Lower lobe of right lung (tissue), 2 donors: ENCODE results near the gene HDGFL2. TPM values are rescaled to one million over a fixed set of nuclear protein-coding genes. Genes with fewer than 3 reads are reported as not detected.

Experiments used
- ATAC-seq, 2 donors: fragments of 200-7000 bp; cut with Tn5 transposase; one replicate each; pipeline ENCODE4 v1.9.1; 2020 to 2022; ENCODE audit warnings: mild to moderate bottlenecking in 2 of 2, moderate library complexity in 2 of 2
- DNase-seq: peaks from one replicate; pipeline ENCODE4 v3.0.0-alpha.2; 2020
- H3K27ac ChIP-seq: fragments of 200-600 bp; one replicate; pipeline ENCODE4 v1.8.0; 2022
- H3K27me3 ChIP-seq: fragments of 200-600 bp; one replicate; pipeline ENCODE4 v1.8.0; 2022; ENCODE audit warnings: low read depth
- H3K36me3 ChIP-seq: fragments of 200-600 bp; one replicate; pipeline ENCODE4 v1.8.0; 2022; ENCODE audit warnings: mild to moderate bottlenecking
- H3K4me1 ChIP-seq: fragments of 200-600 bp; one replicate; pipeline ENCODE4 v1.8.0; 2022
- H3K4me3 ChIP-seq: fragments of 200-600 bp; one replicate; pipeline ENCODE4 v1.8.0; 2022; ENCODE audit warnings: mild to moderate bottlenecking
- H3K9me3 ChIP-seq: fragments of 200-600 bp; one replicate; pipeline ENCODE4 v1.8.0; 2022
- intact Hi-C: fragments of 100-400 bp; cut with DNase I; formaldehyde crosslinking; loops from one replicate; pipeline ENCODE4 v1.11.0; 2022
- total RNA-seq: library from RNA; stranded (reverse); fragmentation: NEBNext Ultra II Directional; extraction: Animal tissue kit (Norgen Biotek cat#: 25700); gene quantifications from one replicate; pipeline ENCODE4 v1.2.1, GENCODE V29; 2021
- TF ChIP-seq, protein P1 (sequence below): fragments of 200-600 bp; IDR thresholded peaks from one replicate; pipeline ENCODE4 v1.8.0; 2022; ENCODE audit warnings: antibody characterized with exemption, mild to moderate bottlenecking
- donor health status: DM: no; HTN: yes; CAD: no; lungs with severe emphysema.

Gene HDGFL2
- total RNA-seq, 1 donor from 2014 or later: 29.4 TPM

- H3K36me3 ChIP-seq: peaks cover 39% of the 10 kb centered on the region
- DNase-seq: no peak
- H3K27me3 ChIP-seq: no peaks in the 10 kb centered on the region
- no peaks in the 10 kb centered on the region for H3K9me3 ChIP-seq
- no peak overlapping the region for H3K4me3 ChIP-seq
- TF ChIP-seq, protein P1, sequence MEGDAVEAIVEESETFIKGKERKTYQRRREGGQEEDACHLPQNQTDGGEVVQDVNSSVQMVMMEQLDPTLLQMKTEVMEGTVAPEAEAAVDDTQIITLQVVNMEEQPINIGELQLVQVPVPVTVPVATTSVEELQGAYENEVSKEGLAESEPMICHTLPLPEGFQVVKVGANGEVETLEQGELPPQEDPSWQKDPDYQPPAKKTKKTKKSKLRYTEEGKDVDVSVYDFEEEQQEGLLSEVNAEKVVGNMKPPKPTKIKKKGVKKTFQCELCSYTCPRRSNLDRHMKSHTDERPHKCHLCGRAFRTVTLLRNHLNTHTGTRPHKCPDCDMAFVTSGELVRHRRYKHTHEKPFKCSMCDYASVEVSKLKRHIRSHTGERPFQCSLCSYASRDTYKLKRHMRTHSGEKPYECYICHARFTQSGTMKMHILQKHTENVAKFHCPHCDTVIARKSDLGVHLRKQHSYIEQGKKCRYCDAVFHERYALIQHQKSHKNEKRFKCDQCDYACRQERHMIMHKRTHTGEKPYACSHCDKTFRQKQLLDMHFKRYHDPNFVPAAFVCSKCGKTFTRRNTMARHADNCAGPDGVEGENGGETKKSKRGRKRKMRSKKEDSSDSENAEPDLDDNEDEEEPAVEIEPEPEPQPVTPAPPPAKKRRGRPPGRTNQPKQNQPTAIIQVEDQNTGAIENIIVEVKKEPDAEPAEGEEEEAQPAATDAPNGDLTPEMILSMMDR: no peak
- H3K4me1 ChIP-seq: peaks cover 22% of the 10 kb centered on the region
- H3K27ac ChIP-seq: no peak overlapping the region
- intact Hi-C loops: no loop called here
- ATAC-seq: peak; percentile 23 to 48
Measured at GRCh38 chr19:4429771-4430171, 42.3 kb upstream of the HDGFL2 start.

DNA sequence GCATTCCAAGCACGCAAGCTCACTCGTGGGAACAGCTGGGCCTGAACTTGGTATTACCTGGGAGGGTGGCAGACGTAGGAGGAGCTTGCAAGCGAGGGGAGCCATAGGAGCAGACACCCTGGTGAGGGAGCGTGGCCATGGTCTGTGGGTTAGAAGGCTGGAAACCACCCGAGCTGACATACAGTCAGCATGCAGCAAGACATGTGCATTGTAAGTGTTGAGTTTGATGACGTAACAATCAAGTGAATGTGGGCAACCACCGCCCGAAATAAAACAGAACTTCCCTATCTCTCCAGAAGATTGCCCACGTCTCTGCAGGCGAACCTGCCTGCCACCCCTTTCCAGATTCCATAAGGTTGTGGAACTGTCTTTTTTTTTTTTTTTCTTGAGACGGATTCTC, 41.3 kb upstream of the HDGFL2 start:
- Histone ChIP-seq H3K36me3 (peaks cover 40% of the 10 kb centered on the region), H3K27ac (no peak overlapping the region), H3K4me1 (peaks cover 22% of the 10 kb centered on the region), H3K27me3 (no peaks in the 10 kb centered on the region), H3K4me3 (no peak overlapping the region), H3K9me3 (no peaks in the 10 kb centered on the region)
- ATAC-seq: peak; percentile 56 to 70
- peak; percentile 56 for DNase-seq
- intact Hi-C loops: no loop called here
- TF ChIP-seq, protein P1: no peak

GRCh38 chr19:4431296-4431695, 40.8 kb upstream of the HDGFL2 start:
- TF ChIP-seq, protein P1: no peak
- intact Hi-C loops: no loop called here

GRCh38 chr19:4431808-4432674, 40.1 kb upstream of the HDGFL2 start:
- no peaks in the 10 kb centered on the region for H3K27me3 ChIP-seq
- no peak overlapping the region for H3K4me3 ChIP-seq
- H3K36me3 ChIP-seq: peaks cover 40% of the 10 kb centered on the region
- DNase-seq: peak; percentile 76
- intact Hi-C loops: no loop called here
- no peak overlapping the region for H3K27ac ChIP-seq
- TF ChIP-seq, protein P1: no peak
- no peaks in the 10 kb centered on the region for H3K9me3 ChIP-seq
- ATAC-seq: peak; percentile 68 to 74
- peaks cover 22% of the 10 kb centered on the region for H3K4me1 ChIP-seq

More at GRCh38 chr19:4431296-4431695, 40.8 kb upstream of the HDGFL2 start:
- peaks cover 40% of the 10 kb centered on the region for H3K36me3 ChIP-seq
- DNase-seq (no peak), ATAC-seq (peak in 1 of 2 donors; percentile 14)
- H3K9me3 ChIP-seq: no peaks in the 10 kb centered on the region
- H3K27ac ChIP-seq: no peak overlapping the region
- peaks cover 22% of the 10 kb centered on the region for H3K4me1 ChIP-seq
- no peaks in the 10 kb centered on the region for H3K27me3 ChIP-seq
- H3K4me3 ChIP-seq: no peak overlapping the region

DNA sequence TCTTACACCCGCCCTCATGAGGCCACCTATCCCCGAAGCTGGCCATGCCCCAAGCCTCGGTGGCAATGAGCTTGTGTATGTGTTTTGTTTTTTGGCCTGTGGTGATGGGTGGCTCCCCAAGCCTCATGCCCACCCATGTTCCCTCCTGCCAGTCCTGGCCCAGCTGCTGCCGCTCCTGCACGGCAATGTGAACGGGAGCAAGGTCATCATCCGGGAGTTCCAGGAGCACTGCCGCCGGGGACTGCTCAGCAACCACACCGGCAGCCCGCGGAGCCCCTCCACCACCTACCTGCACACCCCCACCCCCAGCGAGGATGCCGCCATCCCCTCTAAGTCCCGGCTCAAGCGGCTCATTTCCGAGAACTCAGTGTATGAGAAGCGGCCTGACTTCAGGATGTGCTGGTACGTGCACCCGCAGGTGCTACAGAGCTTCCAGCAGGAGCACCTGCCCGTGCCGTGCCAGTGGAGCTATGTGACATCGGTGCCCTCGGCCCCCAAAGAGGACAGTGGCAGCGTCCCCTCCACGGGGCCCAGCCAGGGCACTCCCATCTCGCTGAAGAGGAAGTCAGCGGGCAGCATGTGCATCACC, 39.1 kb upstream of the HDGFL2 start:
- no peaks in the 10 kb centered on the region for H3K27me3 ChIP-seq
- intact Hi-C loops: no loop called here
- no peak overlapping the region for H3K4me3 ChIP-seq
- DNase-seq (no peak), ATAC-seq (no peak)
- H3K4me1 ChIP-seq: peaks cover 22% of the 10 kb centered on the region
- no peaks in the 10 kb centered on the region for H3K9me3 ChIP-seq
- TF ChIP-seq, protein P1: no peak
- H3K27ac ChIP-seq: no peak overlapping the region
- H3K36me3 ChIP-seq: peaks cover 40% of the 10 kb centered on the region
